ENCODE results near the gene TENM3.
"Not testable (repeated sequence)": the region's sequence is repeated elsewhere in the genome, so short reads cannot be mapped to it uniquely, and the experiment has no call there.

Gene TENM3
- total RNA-seq = 0 to 0.26 reads per million in 2 donors

DNA sequence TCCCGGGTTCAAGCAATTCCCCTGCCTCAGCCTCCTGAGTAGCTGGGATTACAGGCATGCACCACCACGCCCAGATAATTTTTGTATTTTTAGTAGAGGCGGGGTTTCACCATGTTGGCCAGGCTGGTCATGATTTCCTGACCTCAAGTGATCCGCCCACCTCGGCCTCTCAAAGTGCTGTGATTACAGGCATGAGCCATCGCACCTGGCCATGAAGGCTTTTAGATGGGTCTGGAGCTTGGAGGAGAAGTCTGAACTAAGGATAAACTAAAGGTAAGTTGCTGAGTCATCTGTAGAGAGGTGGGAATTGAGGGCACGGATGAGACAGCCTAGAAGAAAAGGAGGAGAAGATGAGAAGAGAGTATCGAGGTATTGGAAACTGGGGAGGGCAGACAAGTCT, at the start of gene TENM3:
Gene TENM3, plus strand, starts transcription at position 199 of the 400 bp plus-strand sequence. CDS start 80,619 bp downstream, outside the sequence.
- not testable (repeated sequence) for DNase-seq

GRCh38 chr4:182194091-182194824, 48.9 kb upstream of the TENM3 start:
- no peak for DNase-seq

- no peak for DNase-seq
Measured at GRCh38 chr4:182197611-182198010, 45.6 kb upstream of the TENM3 start.

DNA sequence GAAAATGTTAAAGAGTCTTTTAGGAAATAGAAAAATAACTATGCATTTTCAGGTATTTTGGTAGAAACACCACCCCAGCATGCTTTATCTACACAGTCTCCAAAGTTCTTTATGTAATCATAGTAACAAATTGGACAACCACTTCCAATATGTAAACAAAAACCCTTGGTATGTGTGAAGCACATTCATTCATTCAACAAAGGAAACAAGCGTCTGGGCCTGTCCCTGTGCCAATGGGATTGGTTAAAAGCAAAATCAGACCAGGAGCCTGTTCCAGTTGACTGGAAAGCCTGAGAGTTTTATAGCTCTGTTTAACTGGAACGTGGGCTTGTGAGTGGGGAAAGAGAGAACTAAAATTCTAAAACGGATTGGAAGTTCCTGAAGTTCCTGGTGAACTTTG, 41.3 kb upstream of the TENM3 start:
- no peak for DNase-seq

GRCh38 chr4:182202650-182203049, 40.6 kb upstream of the TENM3 start:
- DNase-seq = no peak

DNA sequence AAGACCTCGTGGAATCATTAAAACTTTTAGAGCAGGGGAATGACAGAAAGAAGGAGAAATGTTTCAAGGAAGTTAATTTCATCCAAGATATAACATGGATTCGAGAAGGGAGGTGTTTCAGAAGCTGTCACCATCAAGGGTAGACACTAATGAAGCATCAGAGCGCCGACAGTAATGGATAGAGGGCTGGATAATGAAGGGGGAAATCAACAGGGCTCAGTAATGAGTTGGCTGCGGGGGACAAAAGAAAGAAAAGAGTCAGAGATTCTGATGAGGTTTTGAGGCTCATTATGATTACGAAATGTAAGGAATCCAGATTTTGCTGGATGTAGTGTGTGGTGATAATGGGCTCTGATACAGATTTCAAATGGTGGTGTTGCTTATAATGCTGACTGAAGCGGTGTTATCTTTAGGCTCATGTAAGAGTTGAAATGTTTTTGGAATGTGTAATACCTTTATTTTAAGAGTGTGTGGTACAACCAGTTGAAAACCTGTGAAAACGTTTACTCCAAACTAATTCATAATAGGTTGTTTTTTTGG, 39.3 kb upstream of the TENM3 start:
- no peak for DNase-seq

DNA sequence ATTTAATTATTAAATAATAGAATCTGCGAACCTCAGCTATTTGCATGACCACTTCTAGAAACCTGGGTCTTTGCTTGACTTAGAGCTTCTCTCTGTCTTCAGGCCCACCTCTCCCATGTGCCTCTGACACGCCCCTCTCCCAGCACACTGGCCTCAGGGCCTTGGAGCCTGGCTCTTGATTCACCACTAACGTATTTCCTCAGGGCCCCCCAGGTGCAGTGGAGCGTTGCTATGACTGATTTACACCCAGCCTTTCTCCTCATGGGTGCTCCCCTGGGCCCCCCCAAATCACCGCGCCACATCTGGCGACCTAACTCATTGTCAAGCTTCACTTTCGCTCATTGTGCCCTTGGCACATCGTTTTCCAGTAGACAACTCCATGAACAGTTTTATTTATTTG, 37.9 kb upstream of the TENM3 start:
- no peak for DNase-seq

- DNase-seq = no peak
Measured at GRCh38 chr4:182206266-182206665, 36.9 kb upstream of the TENM3 start.

DNA sequence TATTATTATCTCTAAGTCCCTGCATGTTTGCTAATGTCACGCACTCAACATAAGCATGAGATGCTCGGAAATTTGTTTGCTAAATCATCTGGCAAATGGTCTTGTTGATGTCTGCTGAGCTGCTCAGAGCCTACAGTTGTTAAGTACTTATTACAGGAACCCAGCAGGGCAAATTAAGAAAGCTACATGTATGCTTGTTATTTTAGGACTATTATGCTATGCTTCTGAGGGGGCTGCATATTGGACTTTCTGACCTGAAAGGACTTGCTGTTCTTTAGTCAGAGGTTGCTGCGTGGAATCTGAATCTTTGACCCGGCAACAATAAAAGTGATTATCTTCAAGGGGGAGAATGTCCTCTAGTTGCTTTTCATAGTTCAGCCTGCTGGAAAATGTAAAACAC, 36.3 kb upstream of the TENM3 start:
- no peak for DNase-seq

GRCh38 chr4:182207830-182208396, 35.3 kb upstream of the TENM3 start:
- DNase-seq = no peak

GRCh38 chr4:182208526-182209050, 34.6 kb upstream of the TENM3 start:
- no peak for DNase-seq

DNA sequence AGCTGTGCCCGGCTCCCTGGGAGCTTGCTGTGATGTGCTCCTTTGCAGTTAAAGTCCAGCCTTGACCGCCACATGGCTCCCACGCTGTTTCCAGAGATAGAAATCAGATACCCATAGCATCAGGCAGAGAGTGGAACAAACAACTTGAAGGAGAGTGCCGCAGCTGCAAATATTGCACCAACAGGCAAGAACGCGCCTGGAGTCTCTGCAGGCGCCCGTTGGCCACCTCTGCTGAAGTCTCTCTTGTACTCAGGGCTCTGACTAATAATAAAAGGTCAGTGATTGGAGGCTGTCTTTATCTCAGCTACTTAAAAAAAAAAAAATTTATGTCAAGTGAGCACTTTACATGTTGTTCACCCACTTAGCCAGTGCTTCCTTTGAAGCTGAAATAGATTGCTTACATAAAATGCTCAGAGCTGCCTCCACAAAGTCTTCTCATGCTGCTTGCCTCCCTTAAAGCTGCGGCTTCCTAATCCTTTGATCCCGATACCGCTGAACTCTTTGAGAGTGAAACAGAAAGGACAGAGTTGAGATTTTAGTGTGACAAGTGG, 30.9 kb upstream of the TENM3 start:
- no peak for DNase-seq

DNA sequence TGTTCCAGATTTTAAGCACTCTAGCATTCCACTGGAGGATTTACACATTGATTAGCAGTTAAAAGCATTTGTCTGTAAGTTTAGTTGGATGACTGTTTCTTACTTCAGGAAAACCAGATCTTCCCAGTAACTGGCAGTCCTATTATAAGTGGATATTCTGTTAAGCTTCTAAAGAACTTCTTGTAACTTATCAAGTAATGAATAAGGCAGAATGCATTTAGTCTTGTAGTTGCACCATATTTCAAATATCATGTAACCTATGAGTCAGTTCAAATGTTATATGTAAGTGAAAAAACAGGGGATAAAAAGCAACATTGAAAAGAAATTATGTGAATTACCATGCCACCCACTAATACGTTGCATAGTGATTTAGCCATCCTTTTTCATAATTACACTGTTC, 30.2 kb upstream of the TENM3 start:
- DNase-seq = no peak

DNA sequence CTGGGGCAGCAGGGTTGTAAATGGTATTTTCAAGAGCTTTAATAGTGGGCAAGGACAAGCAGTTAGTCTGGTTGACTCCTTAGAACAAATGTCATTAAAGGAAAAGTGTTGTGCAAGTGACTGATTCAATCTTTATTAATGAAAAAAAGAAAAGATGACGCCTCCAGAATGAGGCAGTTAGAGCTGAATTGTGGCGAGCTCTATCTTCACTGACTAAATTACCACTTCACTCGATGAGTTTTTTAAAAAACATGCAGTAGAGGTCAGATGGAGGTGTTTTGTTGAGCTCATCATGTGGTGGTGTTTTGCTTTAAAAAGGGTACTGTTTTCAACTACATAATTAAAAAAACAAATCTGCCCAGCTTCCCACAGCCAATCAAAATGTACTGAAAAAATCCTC, 28.1 kb upstream of the TENM3 start:
- no peak for DNase-seq

DNA sequence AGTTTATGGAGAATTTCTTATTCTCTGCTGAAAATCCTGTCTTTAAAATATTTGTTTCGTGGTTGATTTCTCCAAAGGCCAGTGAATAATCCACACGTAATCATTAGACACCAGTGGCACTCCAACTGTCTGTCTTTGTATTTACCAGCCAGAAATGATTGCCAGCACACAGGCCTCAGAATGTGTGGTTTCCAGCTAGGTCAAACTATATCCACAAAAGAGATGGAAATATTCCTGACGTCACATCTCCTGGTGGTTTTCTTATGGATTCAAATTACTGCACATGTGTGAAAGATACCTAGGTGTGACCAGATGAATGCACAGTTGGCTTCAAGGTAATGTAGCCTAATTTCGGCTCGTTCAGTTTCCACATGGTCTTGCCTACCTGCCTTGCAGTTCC, 27.2 kb upstream of the TENM3 start:
- no peak for DNase-seq

DNA sequence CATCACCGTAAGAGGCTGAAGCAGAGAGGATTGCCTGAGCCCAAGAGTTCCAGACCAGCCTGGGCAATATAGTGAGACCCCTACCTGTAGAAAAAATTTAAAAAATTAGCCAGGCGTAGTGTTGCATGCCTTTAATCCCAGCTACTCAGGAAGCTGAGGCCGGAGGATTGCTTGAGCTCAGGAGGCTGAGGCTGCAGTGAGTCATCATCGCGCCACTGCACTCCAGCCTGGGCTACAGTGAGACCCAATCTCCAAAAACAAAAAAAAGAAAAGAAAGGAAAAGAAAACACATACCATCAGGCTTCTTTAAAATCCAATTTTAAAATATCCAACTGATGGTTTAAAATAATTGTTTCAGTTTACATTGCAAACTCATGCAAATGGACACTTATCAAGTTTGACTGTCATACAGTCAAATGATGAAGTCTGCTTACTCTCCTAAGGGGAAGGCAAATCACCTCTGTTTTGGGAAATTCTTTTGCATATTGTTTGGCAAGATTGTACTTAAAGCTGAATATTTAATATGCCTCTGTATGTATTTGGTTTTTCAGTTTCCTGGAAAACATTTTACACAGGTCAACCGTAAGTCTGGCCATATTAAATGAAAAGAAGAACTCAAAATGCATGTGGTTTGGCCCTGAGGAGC, 23.7 kb upstream of the TENM3 start:
- DNase-seq = no peak

- DNase-seq = no peak
Measured at GRCh38 chr4:182221987-182222386, 21.2 kb upstream of the TENM3 start.

GRCh38 chr4:182222766-182223165, 20.4 kb upstream of the TENM3 start:
- DNase-seq = no peak

DNA sequence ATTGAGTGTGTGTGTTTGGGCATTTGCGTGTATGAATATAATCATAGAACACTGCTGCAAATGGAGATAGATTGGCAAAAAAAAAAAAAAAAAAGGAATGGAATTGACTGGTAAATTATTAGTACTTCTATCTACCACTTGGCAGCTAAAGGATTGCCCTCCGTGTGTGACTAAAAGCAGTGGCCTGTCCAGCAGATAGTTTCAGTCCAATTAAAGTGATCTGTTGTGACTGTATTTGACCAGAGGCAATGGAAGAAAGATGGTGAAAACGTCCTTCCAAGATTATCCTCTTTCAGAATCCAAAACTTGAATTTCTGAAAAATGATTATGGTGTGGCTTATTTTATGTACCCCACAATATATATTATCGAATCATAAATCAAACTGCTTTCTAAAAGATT, 19.5 kb upstream of the TENM3 start:
- no peak for DNase-seq

- no peak for DNase-seq
Measured at GRCh38 chr4:182224192-182224850, 18.9 kb upstream of the TENM3 start.

- DNase-seq = no peak
Measured at GRCh38 chr4:182225257-182225852, 17.8 kb upstream of the TENM3 start.

DNA sequence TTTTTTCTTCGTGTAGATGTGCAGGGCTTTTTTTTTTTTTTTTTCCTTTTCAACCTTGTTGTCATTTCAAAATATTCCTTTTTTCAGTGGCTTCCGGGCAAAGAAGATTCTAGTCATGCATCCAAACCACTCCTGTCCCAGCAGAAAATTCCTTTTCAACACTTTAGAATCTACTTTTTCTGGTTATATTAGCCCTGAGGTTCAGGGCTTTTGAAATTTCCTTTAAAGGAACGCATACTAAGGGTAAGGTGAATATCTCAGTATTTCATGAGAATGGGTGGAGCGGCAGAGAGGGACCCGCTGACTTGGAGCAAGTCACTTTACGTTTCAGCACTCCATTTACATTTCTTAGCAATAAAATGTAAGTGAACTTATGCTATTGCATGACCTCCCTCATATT, 15.6 kb upstream of the TENM3 start:
- DNase-seq = no peak
